ENCODE results near the gene PCDHB4.
"Not testable (repeated sequence)": the region's sequence is repeated elsewhere in the genome, so short reads cannot be mapped to it uniquely, and the experiment has no call there.

Gene PCDHB4

DNA sequence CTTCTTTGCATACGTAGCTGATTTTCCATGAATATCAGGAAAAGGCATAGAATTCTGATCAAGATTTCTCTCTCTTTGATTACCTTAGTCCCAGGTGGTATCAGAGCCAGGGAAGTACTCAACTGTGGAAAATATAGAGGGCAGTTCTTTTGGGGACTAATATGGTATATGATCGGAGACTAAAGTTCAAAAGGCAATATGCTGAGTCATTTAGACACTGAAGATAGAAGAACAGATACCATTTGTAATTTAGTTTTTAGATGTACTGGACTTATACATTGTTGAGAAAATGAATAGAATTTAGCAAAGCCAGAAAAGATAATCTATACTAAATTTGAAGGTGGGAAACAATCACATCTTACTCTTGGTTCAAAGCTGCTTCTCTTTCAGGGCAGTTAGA, 16.3 kb upstream of the PCDHB4 start:
- Histone ChIP-seq H3K27me3 (ENCODE audit: control insufficient read depth, insufficient read depth, low read length) (no peaks in the 10 kb centered on the region), H3K4me1 (ENCODE audit: control insufficient read depth, insufficient read depth, low read length) (no peaks in the 10 kb centered on the region), H3K9me3 (ENCODE audit: control insufficient read depth, low read length) (no peaks in the 10 kb centered on the region), H3K36me3 (ENCODE audit: control insufficient read depth, insufficient read depth, low read length) (no peaks in the 10 kb centered on the region), H3K9ac (ENCODE audit: low read length) (no peak overlapping the region), H3K4me3 (ENCODE audit: low read length) (no peak overlapping the region)

DNA sequence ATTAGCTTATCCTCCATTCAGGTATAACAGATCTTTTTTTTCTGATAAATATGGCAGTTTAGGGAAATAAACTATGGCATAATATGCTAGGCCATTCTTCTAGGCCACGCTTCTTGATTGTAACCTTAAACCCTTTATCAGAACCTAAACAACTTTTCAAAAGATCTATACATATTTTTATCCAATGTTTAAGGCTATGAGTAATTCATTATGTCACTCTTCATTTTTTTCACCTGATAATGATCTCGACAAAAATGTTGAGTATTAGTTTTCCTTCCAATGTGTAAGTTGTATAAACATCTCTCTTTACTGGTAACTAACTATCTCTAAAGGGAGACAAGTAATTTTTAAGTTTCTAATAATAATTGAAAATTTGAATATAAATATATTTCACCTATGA, 2.4 kb upstream of the PCDHB4 start:
- no peak overlapping the region for H3K4me3 ChIP-seq (ENCODE audit: low read length)
- H3K9ac ChIP-seq (ENCODE audit: low read length) = no peak overlapping the region
- H3K36me3 ChIP-seq (ENCODE audit: control insufficient read depth, insufficient read depth, low read length) = no peaks in the 10 kb centered on the region
- no peaks in the 10 kb centered on the region for H3K9me3 ChIP-seq (ENCODE audit: control insufficient read depth, low read length)
- H3K27me3 ChIP-seq (ENCODE audit: control insufficient read depth, insufficient read depth, low read length) = no peaks in the 10 kb centered on the region
- H3K4me1 ChIP-seq (ENCODE audit: control insufficient read depth, insufficient read depth, low read length) = no peaks in the 10 kb centered on the region

DNA sequence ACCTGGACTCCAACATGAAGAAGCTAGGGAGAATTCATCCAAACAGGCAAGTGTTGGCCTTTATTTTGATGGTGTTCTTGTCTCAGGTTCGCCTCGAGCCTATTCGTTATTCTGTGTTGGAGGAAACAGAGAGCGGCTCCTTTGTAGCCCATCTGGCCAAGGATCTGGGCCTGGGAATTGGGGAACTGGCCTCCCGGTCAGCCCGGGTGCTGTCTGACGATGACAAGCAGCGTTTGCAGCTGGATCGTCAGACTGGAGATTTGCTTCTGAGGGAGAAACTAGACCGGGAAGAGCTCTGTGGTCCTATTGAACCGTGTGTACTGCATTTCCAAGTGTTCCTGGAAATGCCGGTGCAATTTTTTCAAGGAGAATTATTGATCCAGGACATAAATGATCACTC, 367 bp downstream of the PCDHB4 start:
- Histone ChIP-seq H3K4me1 (ENCODE audit: control insufficient read depth, insufficient read depth, low read length) (no peaks in the 10 kb centered on the region), H3K27me3 (ENCODE audit: control insufficient read depth, insufficient read depth, low read length) (no peaks in the 10 kb centered on the region), H3K36me3 (ENCODE audit: control insufficient read depth, insufficient read depth, low read length) (no peaks in the 10 kb centered on the region), H3K9ac (ENCODE audit: low read length) (no peak overlapping the region), H3K9me3 (ENCODE audit: control insufficient read depth, low read length) (no peaks in the 10 kb centered on the region), H3K4me3 (ENCODE audit: low read length) (no peak overlapping the region)

DNA sequence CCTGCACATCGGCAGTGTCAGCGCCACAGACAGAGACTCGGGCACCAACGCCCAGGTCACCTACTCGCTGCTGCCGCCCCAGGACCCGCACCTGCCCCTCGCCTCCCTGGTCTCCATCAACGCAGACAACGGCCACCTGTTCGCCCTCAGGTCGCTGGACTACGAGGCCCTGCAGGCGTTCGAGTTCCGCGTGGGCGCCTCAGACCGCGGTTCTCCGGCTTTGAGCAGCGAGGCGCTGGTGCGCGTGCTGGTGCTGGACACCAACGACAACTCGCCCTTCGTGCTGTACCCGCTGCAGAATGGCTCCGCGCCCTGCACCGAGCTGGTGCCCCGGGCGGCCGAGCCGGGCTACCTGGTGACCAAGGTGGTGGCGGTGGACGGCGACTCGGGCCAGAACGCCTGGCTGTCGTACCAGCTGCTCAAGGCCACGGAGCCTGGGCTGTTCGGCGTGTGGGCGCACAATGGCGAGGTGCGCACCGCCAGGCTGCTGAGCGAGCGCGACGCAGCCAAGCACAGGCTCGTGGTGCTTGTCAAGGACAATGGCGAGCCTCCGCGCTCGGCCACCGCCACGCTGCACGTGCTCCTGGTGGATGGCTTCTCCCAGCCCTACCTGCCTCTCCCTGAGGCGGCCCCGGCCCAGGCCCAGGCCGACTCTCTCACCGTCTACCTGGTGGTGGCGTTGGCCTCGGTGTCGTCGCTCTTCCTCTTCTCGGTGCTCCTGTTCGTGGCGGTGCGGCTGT, 1.9 kb downstream of the PCDHB4 start:
- not testable (repeated sequence) for H3K4me1 ChIP-seq (ENCODE audit: control insufficient read depth, insufficient read depth, low read length); H3K9ac ChIP-seq (ENCODE audit: low read length); H3K4me3 ChIP-seq (ENCODE audit: low read length); H3K9me3 ChIP-seq (ENCODE audit: control insufficient read depth, low read length); H3K36me3 ChIP-seq (ENCODE audit: control insufficient read depth, insufficient read depth, low read length); H3K27me3 ChIP-seq (ENCODE audit: control insufficient read depth, insufficient read depth, low read length)

DNA sequence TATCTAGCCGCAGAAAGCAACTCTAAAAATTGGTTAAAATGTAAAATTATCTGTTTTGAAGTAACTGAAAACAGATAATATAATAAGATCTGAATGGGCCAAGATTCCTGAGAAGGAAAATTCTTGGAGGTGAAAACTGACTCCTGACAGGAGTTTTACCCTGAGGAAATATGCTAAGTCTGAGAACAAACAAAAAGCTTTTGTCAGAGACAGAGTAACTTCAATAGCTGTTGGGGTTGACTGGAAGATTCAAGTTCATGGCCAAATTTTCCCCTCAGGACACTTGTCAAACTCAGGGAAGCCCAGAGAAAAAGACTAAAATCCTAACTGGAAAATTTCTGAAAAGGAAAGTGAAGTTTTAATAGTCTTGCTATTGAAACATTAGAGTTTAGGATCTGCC, 5.7 kb downstream of the PCDHB4 start:
- Histone ChIP-seq H3K36me3 (ENCODE audit: control insufficient read depth, insufficient read depth, low read length) (no peaks in the 10 kb centered on the region), H3K27me3 (ENCODE audit: control insufficient read depth, insufficient read depth, low read length) (no peaks in the 10 kb centered on the region), H3K4me1 (ENCODE audit: control insufficient read depth, insufficient read depth, low read length) (no peaks in the 10 kb centered on the region), H3K9ac (ENCODE audit: low read length) (no peak overlapping the region), H3K9me3 (ENCODE audit: control insufficient read depth, low read length) (no peaks in the 10 kb centered on the region), H3K4me3 (ENCODE audit: low read length) (no peak overlapping the region)

DNA sequence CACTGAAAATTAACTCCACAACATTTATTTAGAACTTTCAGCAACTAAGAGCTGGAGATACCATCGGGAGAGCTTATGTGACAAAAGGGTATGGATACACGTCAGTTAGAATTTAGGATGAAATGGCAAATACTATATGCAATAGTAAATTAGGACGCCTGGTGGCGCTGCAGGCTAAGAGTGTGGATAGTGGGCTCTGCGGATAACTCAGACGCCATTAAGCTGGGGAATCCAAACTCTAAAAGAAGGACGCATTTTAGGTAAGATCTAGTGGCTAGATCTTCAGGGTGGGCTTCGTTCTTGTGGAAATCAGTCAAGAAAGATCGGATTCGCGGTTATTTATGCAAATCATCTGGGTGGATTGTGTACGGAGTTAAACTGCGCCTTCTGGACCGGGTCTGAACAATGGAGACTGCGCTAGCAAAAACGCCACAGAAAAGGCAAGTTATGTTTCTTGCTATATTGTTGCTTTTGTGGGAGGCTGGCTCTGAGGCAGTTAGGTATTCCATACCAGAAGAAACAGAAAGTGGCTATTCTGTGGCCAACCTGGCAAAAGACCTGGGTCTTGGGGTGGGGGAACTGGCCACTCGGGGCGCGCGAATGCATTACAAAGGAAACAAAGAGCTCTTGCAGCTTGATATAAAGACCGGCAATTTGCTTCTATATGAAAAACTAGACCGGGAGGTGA, 13.6 kb downstream of the PCDHB4 start, which contains the start of gene PCDHB5:
Gene PCDHB5 (plus strand): TSS at position 177 of the 688 bp plus-strand sequence. CDS start 229 bp downstream, at position 406.
- Histone ChIP-seq H3K9ac (ENCODE audit: low read length) (no peak within 1 kb of the TSS), H3K4me1 (ENCODE audit: control insufficient read depth, insufficient read depth, low read length) (no peaks in the 10 kb centered on the region), H3K36me3 (ENCODE audit: control insufficient read depth, insufficient read depth, low read length) (no peaks in the 10 kb centered on the region), H3K4me3 (ENCODE audit: low read length) (no peak within 1 kb of the TSS), H3K9me3 (ENCODE audit: control insufficient read depth, low read length) (no peaks in the 10 kb centered on the region), H3K27me3 (ENCODE audit: control insufficient read depth, insufficient read depth, low read length) (no peaks in the 10 kb centered on the region)

DNA sequence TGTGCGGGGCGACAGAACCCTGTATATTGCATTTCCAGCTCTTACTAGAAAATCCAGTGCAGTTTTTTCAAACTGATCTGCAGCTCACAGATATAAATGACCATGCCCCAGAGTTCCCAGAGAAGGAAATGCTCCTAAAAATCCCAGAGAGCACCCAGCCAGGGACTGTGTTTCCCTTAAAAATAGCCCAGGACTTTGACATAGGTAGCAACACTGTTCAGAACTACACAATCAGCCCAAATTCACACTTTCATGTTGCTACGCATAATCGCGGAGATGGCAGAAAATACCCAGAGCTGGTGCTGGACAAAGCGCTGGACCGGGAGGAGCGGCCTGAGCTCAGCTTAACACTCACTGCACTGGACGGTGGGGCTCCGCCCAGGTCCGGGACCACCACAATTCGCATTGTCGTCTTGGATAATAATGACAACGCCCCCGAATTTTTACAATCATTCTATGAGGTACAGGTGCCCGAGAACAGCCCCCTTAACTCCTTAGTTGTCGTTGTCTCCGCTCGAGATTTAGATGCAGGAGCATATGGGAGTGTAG, 14.2 kb downstream of the PCDHB4 start:
- no peak overlapping the region for H3K9ac ChIP-seq (ENCODE audit: low read length)

DNA sequence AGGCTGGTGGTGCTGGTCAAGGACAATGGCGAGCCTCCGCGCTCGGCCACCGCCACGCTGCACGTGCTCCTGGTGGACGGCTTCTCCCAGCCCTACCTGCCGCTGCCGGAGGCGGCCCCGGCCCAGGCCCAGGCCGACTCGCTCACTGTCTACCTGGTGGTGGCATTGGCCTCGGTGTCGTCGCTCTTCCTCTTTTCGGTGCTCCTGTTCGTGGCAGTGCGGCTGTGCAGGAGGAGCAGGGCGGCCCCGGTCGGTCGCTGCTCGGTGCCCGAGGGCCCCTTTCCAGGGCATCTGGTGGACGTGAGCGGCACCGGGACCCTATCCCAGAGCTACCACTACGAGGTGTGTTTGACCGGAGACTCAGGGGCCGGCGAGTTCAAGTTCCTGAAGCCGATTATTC, 15.7 kb downstream of the PCDHB4 start:
- H3K9me3 ChIP-seq (ENCODE audit: control insufficient read depth, low read length); H3K27me3 ChIP-seq (ENCODE audit: control insufficient read depth, insufficient read depth, low read length); H3K4me1 ChIP-seq (ENCODE audit: control insufficient read depth, insufficient read depth, low read length); H3K4me3 ChIP-seq (ENCODE audit: low read length); H3K36me3 ChIP-seq (ENCODE audit: control insufficient read depth, insufficient read depth, low read length); H3K9ac ChIP-seq (ENCODE audit: low read length): not testable (repeated sequence)

More for the DNA sequence above, 14.2 kb downstream of the PCDHB4 start:
- no peaks in the 10 kb centered on the region for H3K9me3 ChIP-seq (ENCODE audit: control insufficient read depth, low read length)
- no peaks in the 10 kb centered on the region for H3K36me3 ChIP-seq (ENCODE audit: control insufficient read depth, insufficient read depth, low read length)
- H3K4me3 ChIP-seq (ENCODE audit: low read length) = no peak overlapping the region
- no peaks in the 10 kb centered on the region for H3K27me3 ChIP-seq (ENCODE audit: control insufficient read depth, insufficient read depth, low read length)
- H3K4me1 ChIP-seq (ENCODE audit: control insufficient read depth, insufficient read depth, low read length) = no peaks in the 10 kb centered on the region

DNA sequence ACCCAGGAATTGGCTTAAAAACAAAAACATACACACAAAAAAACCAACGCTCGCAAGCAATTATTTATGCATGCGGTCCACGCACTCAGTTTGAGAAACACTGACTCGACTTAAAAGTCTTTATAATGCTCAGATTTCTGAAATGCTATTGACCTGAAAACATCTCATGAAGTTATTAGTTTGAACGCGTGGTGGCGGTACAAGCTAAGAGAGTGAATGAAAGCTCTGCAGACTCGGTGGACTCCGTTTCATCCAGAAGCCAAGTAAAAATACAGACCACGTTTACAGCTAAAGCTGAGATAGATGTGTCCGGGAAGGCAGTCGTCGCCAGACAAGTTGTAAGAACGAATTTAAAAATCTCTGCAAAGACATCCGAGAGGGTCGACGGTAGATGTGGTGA, 28.2 kb downstream of the PCDHB4 start, which contains the start of gene PCDHB6:
Gene PCDHB6 (plus strand): TSS at position 246 of the 400 bp plus-strand sequence. CDS start 201 bp downstream, outside the sequence.
- Histone ChIP-seq H3K9ac (ENCODE audit: low read length) (no peak within 1 kb of the TSS), H3K4me3 (ENCODE audit: low read length) (no peak within 1 kb of the TSS), H3K4me1 (ENCODE audit: control insufficient read depth, insufficient read depth, low read length) (no peaks in the 10 kb centered on the region), H3K36me3 (ENCODE audit: control insufficient read depth, insufficient read depth, low read length) (no peaks in the 10 kb centered on the region), H3K27me3 (ENCODE audit: control insufficient read depth, insufficient read depth, low read length) (no peaks in the 10 kb centered on the region), H3K9me3 (ENCODE audit: control insufficient read depth, low read length) (no peaks in the 10 kb centered on the region)

DNA sequence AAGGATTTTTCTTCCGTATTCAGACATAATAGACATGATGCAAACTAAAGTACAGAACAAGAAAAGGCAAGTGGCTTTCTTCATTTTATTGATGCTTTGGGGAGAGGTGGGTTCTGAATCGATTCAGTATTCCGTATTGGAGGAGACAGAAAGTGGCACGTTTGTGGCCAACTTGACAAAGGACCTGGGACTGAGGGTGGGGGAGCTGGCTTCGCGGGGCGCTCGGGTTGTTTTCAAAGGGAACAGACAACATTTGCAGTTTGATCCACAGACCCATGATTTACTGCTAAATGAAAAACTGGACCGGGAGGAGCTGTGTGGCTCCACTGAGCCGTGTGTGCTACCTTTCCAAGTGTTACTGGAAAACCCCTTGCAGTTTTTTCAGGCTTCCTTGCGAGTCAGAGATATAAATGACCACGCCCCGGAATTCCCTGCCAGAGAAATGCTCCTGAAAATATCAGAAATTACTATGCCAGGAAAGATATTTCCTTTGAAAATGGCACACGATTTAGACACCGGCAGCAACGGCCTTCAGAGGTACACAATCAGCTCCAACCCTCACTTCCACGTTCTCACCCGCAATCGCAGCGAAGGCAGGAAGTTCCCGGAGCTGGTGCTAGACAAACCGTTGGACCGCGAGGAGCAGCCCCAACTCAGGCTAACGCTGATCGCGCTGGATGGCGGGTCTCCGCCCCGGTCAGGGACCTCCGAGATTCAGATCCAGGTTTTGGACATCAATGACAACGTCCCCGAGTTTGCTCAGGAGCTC, 28.8 kb downstream of the PCDHB4 start:
- Histone ChIP-seq H3K36me3 (ENCODE audit: control insufficient read depth, insufficient read depth, low read length) (no peaks in the 10 kb centered on the region), H3K4me1 (ENCODE audit: control insufficient read depth, insufficient read depth, low read length) (no peaks in the 10 kb centered on the region), H3K27me3 (ENCODE audit: control insufficient read depth, insufficient read depth, low read length) (no peaks in the 10 kb centered on the region), H3K4me3 (ENCODE audit: low read length) (no peak overlapping the region), H3K9ac (ENCODE audit: low read length) (no peak overlapping the region), H3K9me3 (ENCODE audit: control insufficient read depth, low read length) (no peaks in the 10 kb centered on the region)

DNA sequence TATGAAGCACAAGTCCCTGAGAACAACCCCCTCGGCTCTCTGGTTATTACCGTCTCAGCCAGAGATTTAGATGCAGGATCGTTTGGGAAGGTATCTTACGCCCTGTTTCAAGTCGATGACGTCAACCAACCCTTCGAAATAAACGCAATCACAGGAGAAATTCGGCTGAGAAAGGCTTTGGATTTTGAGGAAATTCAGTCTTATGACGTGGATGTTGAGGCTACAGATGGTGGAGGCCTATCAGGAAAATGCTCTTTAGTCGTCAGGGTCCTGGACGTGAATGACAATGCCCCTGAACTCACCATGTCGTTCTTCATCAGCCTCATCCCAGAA, 29.3 kb downstream of the PCDHB4 start:
- Histone ChIP-seq H3K9me3 (ENCODE audit: control insufficient read depth, low read length) (no peaks in the 10 kb centered on the region), H3K36me3 (ENCODE audit: control insufficient read depth, insufficient read depth, low read length) (no peaks in the 10 kb centered on the region), H3K27me3 (ENCODE audit: control insufficient read depth, insufficient read depth, low read length) (no peaks in the 10 kb centered on the region), H3K4me3 (ENCODE audit: low read length) (no peak overlapping the region), H3K4me1 (ENCODE audit: control insufficient read depth, insufficient read depth, low read length) (no peaks in the 10 kb centered on the region), H3K9ac (ENCODE audit: low read length) (no peak overlapping the region)

DNA sequence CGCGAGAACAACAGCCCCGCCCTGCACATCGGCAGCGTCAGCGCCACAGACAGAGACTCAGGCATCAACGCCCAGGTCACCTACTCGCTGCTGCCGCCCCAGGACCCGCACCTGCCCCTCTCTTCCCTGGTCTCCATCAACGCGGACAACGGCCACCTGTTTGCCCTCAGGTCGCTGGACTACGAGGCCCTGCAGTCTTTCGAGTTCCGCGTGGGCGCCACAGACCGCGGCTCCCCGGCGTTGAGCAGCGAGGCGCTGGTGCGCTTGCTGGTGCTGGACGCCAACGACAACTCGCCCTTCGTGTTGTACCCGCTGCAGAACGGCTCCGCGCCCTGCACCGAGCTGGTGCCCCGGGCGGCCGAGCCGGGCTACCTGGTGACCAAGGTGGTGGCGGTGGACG, 30.0 kb downstream of the PCDHB4 start:
- not testable (repeated sequence) for H3K4me1 ChIP-seq (ENCODE audit: control insufficient read depth, insufficient read depth, low read length); H3K9ac ChIP-seq (ENCODE audit: low read length); H3K27me3 ChIP-seq (ENCODE audit: control insufficient read depth, insufficient read depth, low read length); H3K4me3 ChIP-seq (ENCODE audit: low read length); H3K9me3 ChIP-seq (ENCODE audit: control insufficient read depth, low read length); H3K36me3 ChIP-seq (ENCODE audit: control insufficient read depth, insufficient read depth, low read length)

Measured in mucosa of stomach (tissue), 1 donor.